H1 (cell line): Measurements from ENCODE around the gene SLC23A2. TPM values are rescaled to one million over a fixed set of nuclear protein-coding genes. Genes with fewer than 3 reads are reported as not detected.

Experiments used
- CTCF ChIA-PET: fragments of 300-600 bp; sonication (Branson Sonifier 250); formaldehyde crosslinking; loops from one replicate; lab custom pipeline; 2021; ENCODE audit not compliant: partially characterized antibody; lab: Charles Lee
- POLR2A ChIA-PET: fragments of 300-600 bp; sonication (Branson Sonifier 250); formaldehyde crosslinking; loops from one replicate; lab custom pipeline; 2021; ENCODE audit warnings: inconsistent platforms; ENCODE audit not compliant: partially characterized antibody; lab: Charles Lee
- DNase-seq, 2 experiments: peaks; one replicate each; pipeline versions ENCODE4 v3.0.0 to v3.0.0-alpha.2; 2010 to 2022; ENCODE audit warnings: low spot score in 2 of 2, low read depth in 1 of 2, mixed read lengths in 1 of 2
- FAIRE-seq: peaks from 2 replicates; lab custom pipeline; 2011; peaks lifted over from hg19 to GRCh38; lab: Jason Lieb, UNC
- H2AFZ ChIP-seq: 2 replicates; pipeline ENCODE4 v1.8.1; 2012; ENCODE audit warnings: low read length, inconsistent platforms
- H2AK5ac ChIP-seq: 2 replicates; pipeline ENCODE4 v1.6.1; 2013; ENCODE audit warnings: low read depth, low read length
- H2BK120ac ChIP-seq: replicated peaks from 2 replicates; pipeline ENCODE3; 2013; ENCODE audit warnings: low read depth, low read length, inconsistent platforms
- H2BK12ac ChIP-seq: 2 replicates; pipeline ENCODE4 v1.6.1; 2013; ENCODE audit warnings: low read depth, low read length
- H2BK15ac ChIP-seq: 2 replicates; pipeline ENCODE4 v1.6.1; 2013; ENCODE audit warnings: low read length
- H2BK20ac ChIP-seq: 2 replicates; pipeline ENCODE4 v1.6.1; 2013; ENCODE audit warnings: low read length
- H2BK5ac ChIP-seq: 2 replicates; pipeline ENCODE4 v1.6.1; 2013; ENCODE audit warnings: low read depth, low read length
- H3K14ac ChIP-seq: 2 replicates; pipeline ENCODE4 v1.6.1; 2013; ENCODE audit warnings: inconsistent platforms; ENCODE audit not compliant: insufficient read length
- H3K18ac ChIP-seq: 2 replicates; pipeline ENCODE4 v1.6.1; 2013; ENCODE audit warnings: low read length; ENCODE audit errors: extremely low read depth
- H3K23ac ChIP-seq: 2 replicates; pipeline ENCODE4 v1.6.1; 2013; ENCODE audit warnings: inconsistent platforms; ENCODE audit not compliant: insufficient read length
- H3K23me2 ChIP-seq: 2 replicates; pipeline ENCODE4 v1.6.1; 2013; ENCODE audit warnings: low read depth, low read length
- H3K27ac ChIP-seq: 2 replicates; pipeline ENCODE4 v1.6.1; 2011; ENCODE audit warnings: low read depth, low read length, inconsistent platforms
- H3K27me3 ChIP-seq, 4 experiments: replicated peaks in 1 of 4; 1 replicate in 1 of 4; 2 replicates in 3 of 4; pipeline versions ENCODE4 v1.6.1 to v1.8.1; 2011 to 2013; ENCODE audit warnings: low read length in 3 of 4, mild to moderate bottlenecking in 3 of 4, inconsistent platforms in 2 of 4, mixed read lengths in 2 of 4, moderate library complexity in 1 of 4; ENCODE audit not compliant: control insufficient read depth in 3 of 4, insufficient read depth in 3 of 4; ENCODE audit errors: extremely low read depth in 1 of 4
- H3K36me3 ChIP-seq, 4 experiments: 2 replicates each; pipeline versions ENCODE4 v1.6.1 to v1.8.1; 2011 to 2013; ENCODE audit warnings: mild to moderate bottlenecking in 4 of 4, low read length in 3 of 4, moderate library complexity in 2 of 4, control low read depth in 1 of 4, inconsistent platforms in 1 of 4; ENCODE audit not compliant: insufficient read depth in 4 of 4, control insufficient read depth in 2 of 4
- H3K4ac ChIP-seq: replicated peaks from 2 replicates; pipeline ENCODE3; 2013; ENCODE audit warnings: low read length, low read depth, mixed read lengths, inconsistent platforms; ENCODE audit not compliant: insufficient read length
- H3K4me1 ChIP-seq, 4 experiments: replicated peaks in 1 of 4; 1 replicate in 1 of 4; 2 replicates in 3 of 4; pipeline versions ENCODE4 v1.6.1 to v1.8.1; 2011 to 2013; ENCODE audit warnings: low read length in 3 of 4, inconsistent platforms in 2 of 4, mixed read lengths in 1 of 4; ENCODE audit not compliant: insufficient read depth in 4 of 4, control insufficient read depth in 3 of 4
- H3K4me2 ChIP-seq, 2 experiments: 2 replicates each; pipeline versions ENCODE4 v1.6.1 to v1.8.1; 2011 to 2013; ENCODE audit warnings: low read depth in 2 of 2, low read length in 2 of 2, control low read depth in 1 of 2, inconsistent platforms in 1 of 2, mild to moderate bottlenecking in 1 of 2; ENCODE audit not compliant: insufficient read depth in 1 of 2
- H3K4me3 ChIP-seq, 4 experiments: fragments of 200-600, 300-600 bp in 1 of 4; sonication (generic), shearing (Covaris generic), sonication (Bioruptor Twin) in 1 of 4; 2 replicates each; pipeline versions ENCODE4 v1.5.1 to v1.8.1; 2011 to 2016; ENCODE audit warnings: low read length in 4 of 4, low read depth in 3 of 4, control low read depth in 2 of 4, inconsistent platforms in 2 of 4, mild to moderate bottlenecking in 2 of 4, mixed read lengths in 1 of 4, moderate library complexity in 1 of 4; ENCODE audit not compliant: insufficient read depth in 2 of 4; ENCODE audit errors: extremely low read depth in 1 of 4
- H3K56ac ChIP-seq: replicated peaks from 2 replicates; pipeline ENCODE3; 2013; ENCODE audit warnings: low read depth, mild to moderate bottlenecking, mixed read lengths, low read length, inconsistent platforms; ENCODE audit not compliant: insufficient read length
- H3K79me1 ChIP-seq: 2 replicates; pipeline ENCODE4 v1.6.1; 2013; ENCODE audit warnings: low read depth, low read length, control low read depth
- H3K79me2 ChIP-seq, 2 experiments: 2 replicates each; pipeline versions ENCODE4 v1.6.1 to v1.8.1; 2012 to 2013; ENCODE audit warnings: low read length in 2 of 2, mild to moderate bottlenecking in 2 of 2, inconsistent platforms in 1 of 2; ENCODE audit not compliant: insufficient read depth in 2 of 2, control insufficient read depth in 1 of 2
- H3K9ac ChIP-seq, 4 experiments: replicated peaks in 1 of 4; 1 replicate in 1 of 4; 2 replicates in 3 of 4; pipeline versions ENCODE4 v1.6.1 to v1.8.1; 2011 to 2013; ENCODE audit warnings: low read depth in 3 of 4, low read length in 3 of 4, control low read depth in 2 of 4, mild to moderate bottlenecking in 2 of 4, moderate library complexity in 2 of 4, inconsistent platforms in 1 of 4; ENCODE audit errors: extremely low read depth in 1 of 4
- H3K9me3 ChIP-seq, 2 experiments: 2 replicates each; pipeline versions ENCODE4 v1.6.1 to v1.8.1; 2012 to 2013; ENCODE audit warnings: mild to moderate bottlenecking in 2 of 2, moderate library complexity in 2 of 2, control low read depth in 1 of 2, inconsistent platforms in 1 of 2, low read depth in 1 of 2, low read length in 1 of 2, mixed read lengths in 1 of 2; ENCODE audit not compliant: insufficient read depth in 2 of 2
- H4K20me1 ChIP-seq, 2 experiments: replicated peaks in 1 of 2; 2 replicates each; pipeline versions ENCODE3 to v1.8.1; 2011 to 2013; ENCODE audit warnings: inconsistent platforms in 2 of 2, low read length in 2 of 2, mild to moderate bottlenecking in 1 of 2; ENCODE audit not compliant: insufficient read depth in 2 of 2, control insufficient read depth in 1 of 2
- H4K5ac ChIP-seq: 2 replicates; pipeline ENCODE4 v1.6.1; 2013; ENCODE audit warnings: low read length, low read depth, mixed read lengths, inconsistent platforms; ENCODE audit not compliant: insufficient read length
- H4K8ac ChIP-seq: 2 replicates; pipeline ENCODE4 v1.8.0; 2013; ENCODE audit warnings: mild to moderate bottlenecking, moderate library complexity, low read length, inconsistent platforms; ENCODE audit not compliant: insufficient read depth; ENCODE audit errors: extremely low read depth
- H4K91ac ChIP-seq: replicated peaks from 2 replicates; pipeline ENCODE3; 2013; ENCODE audit warnings: low read length, mixed read lengths, inconsistent platforms; ENCODE audit not compliant: insufficient read length
- CEBPB ChIP-seq: IDR thresholded peaks from 2 replicates; pipeline ENCODE4 v1.6.1; 2012; ENCODE audit warnings: low read depth, low read length
- CTCF ChIP-seq, 3 experiments: IDR thresholded peaks; 1 replicate in 2 of 3; 2 replicates in 1 of 3; pipeline versions ENCODE4 v1.5.1 to v1.6.1; 2011; ENCODE audit warnings: low read length in 3 of 3, mild to moderate bottlenecking in 3 of 3, inconsistent platforms in 2 of 3, low read depth in 1 of 3, moderate library complexity in 1 of 3; ENCODE audit not compliant: insufficient read depth in 1 of 3; ENCODE audit errors: control extremely low read depth in 1 of 3
- EP300 ChIP-seq, 2 experiments: IDR thresholded peaks; 1 replicate in 1 of 2; 2 replicates in 1 of 2; pipeline ENCODE4 v1.6.1; 2011 to 2012; ENCODE audit warnings: low read depth in 2 of 2, low read length in 2 of 2, mild to moderate bottlenecking in 2 of 2, borderline replicate concordance in 1 of 2, inconsistent platforms in 1 of 2, moderate library complexity in 1 of 2
- HDAC6 ChIP-seq: IDR thresholded peaks from one replicate; pipeline ENCODE4 v1.7.1; 2012; ENCODE audit warnings: low read depth, mild to moderate bottlenecking, inconsistent platforms, low read length, moderate library complexity
- MAFK ChIP-seq: IDR thresholded peaks from 2 replicates; pipeline ENCODE4 v1.6.1; 2012; ENCODE audit warnings: low read depth, mild to moderate bottlenecking, improper control_type of control experiment, low read length
- POU5F1 ChIP-seq: IDR thresholded peaks from 2 replicates; pipeline ENCODE4 v1.6.1; 2011; ENCODE audit warnings: low read depth, mild to moderate bottlenecking, low read length, moderate library complexity
- SAP30 ChIP-seq: fragments of 300-600 bp; sonication (generic); IDR thresholded peaks from 2 replicates; pipeline ENCODE4 v1.7.1; 2012; ENCODE audit warnings: low read length, moderate library complexity, mild to moderate bottlenecking, inconsistent platforms; ENCODE audit not compliant: insufficient read depth, insufficient replicate concordance
- YY1 ChIP-seq: IDR thresholded peaks from 2 replicates; pipeline ENCODE4 v1.6.1; 2011; ENCODE audit warnings: low read depth, mild to moderate bottlenecking, low read length
- WGBS, 2 experiments: shearing (Covaris generic) in 1 of 2; methylation state at CpG; one replicate each; pipeline versions ENCODE4 v1.1.6 to v1.1.7; 2013 to 2015; ENCODE audit warnings: low lambda C conversion rate in 2 of 2, mixed read lengths in 2 of 2, inconsistent platforms in 1 of 2, low coverage in 1 of 2, missing lambda C conversion rate in 1 of 2; ENCODE audit not compliant: insufficient replicate concordance in 2 of 2, insufficient coverage in 1 of 2, insufficient read length in 1 of 2; ENCODE audit errors: extremely low coverage in 1 of 2, missing lambda C conversion rate in 1 of 2; 5-methylcytosine and 5-hydroxymethylcytosine counted together
- polyA plus RNA-seq, 7 experiments: library from polyadenylated mRNA; depleted of rRNA in 3 of 7; stranded (reverse) in 5 of 7; unstranded in 2 of 7; fragments of >200 nt in 5 of 7; fragments of 200-250 nt in 2 of 7; gene quantifications; 1 replicate in 5 of 7; 2 replicates in 1 of 7; 4 replicates in 1 of 7; pipeline versions ENCODE4 v1.2.1 to v1.2.3, GENCODE V29; 2011 to 2013; ENCODE audit warnings: missing spikeins in 2 of 7, mixed read lengths in 2 of 7
- total RNA-seq: library from RNA; stranded (reverse); fragmentation: NEBNext Ultra II Directional; extraction: Animal tissue kit (Norgen Biotek cat#: 25700); gene quantifications from 2 replicates; pipeline ENCODE4 v1.2.1, GENCODE V29; 2021

The SLC23A2 gene
- total and polyA plus RNA-seq, 2 of the 8 experiments (the other 6 are each of a cell fraction or from before 2014, with no cell fraction given), result 17.0 to 18.6 TPM

DNA sequence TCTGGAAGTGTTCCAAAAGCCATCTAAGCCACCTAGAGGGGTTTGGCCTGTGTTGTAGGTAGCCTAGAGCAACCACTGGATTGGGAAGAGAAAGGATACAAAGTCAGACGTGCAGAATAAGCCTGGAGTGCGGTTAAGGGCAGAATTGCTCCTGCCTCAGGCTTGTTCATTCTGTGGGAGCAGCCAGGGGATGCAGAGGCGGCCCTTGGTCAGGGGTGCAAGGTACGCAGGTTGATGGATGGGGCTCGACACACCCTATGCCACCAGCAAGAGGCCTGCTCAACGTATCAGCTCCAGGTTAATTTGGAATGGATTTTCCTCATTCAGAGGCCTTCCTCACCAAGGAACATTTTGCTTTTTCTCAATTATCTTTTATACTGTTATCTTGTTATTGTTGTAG is 129.8 kb downstream of the SLC23A2 start:
- no peak overlapping the region for H3K14ac ChIP-seq
- ChIA-PET POLR2A (no interaction called here), CTCF (interaction anchor here (1.2 kb wide), 1 partner anchor 8 kb away, joined by 3 read pairs; no protein-coding TSS in a partner anchor)
- no peak overlapping the region for H4K91ac ChIP-seq
- no peaks in the 10 kb centered on the region for H3K27me3 ChIP-seq
- no peak overlapping the region for H4K8ac ChIP-seq
- no peaks in the 10 kb centered on the region for H3K79me1 ChIP-seq
- H3K27ac ChIP-seq, result 0 out of 2 replicates have a peak overlapping the region, but pooled peaks have one; percentile 30
- peaks cover 0 to 2% of the 10 kb centered on the region in 2 experiments for H4K20me1 ChIP-seq
- no peaks in the 10 kb centered on the region for H3K79me2 ChIP-seq
- H2AK5ac ChIP-seq, result no peak overlapping the region
- no peak overlapping the region for H3K4me3 ChIP-seq
- H4K5ac ChIP-seq, result no peak overlapping the region
- no peak overlapping the region for H2BK12ac ChIP-seq
- no peaks in the 10 kb centered on the region for H3K4me1 ChIP-seq
- no peak overlapping the region for H2BK120ac ChIP-seq
- H2AFZ ChIP-seq, result no peak overlapping the region
- H3K36me3 ChIP-seq, result peaks cover 0 to 8% (median 3%) of the 10 kb centered on the region in 4 experiments; a peak in 3 of 8 replicates
- no peak overlapping the region for H3K56ac ChIP-seq
- H3K4ac ChIP-seq, result no peak overlapping the region
- no peak overlapping the region for H2BK15ac ChIP-seq
- FAIRE-seq (no peak), DNase-seq (no peak)
- no peak overlapping the region; the same call in 1 of the 2 replicates for H2BK5ac ChIP-seq
- H3K23me2 ChIP-seq, result no peaks in the 10 kb centered on the region
- TF ChIP-seq YY1, result no peak
- TF ChIP-seq CEBPB, result no peak
- no peak for TF ChIP-seq SAP30
- no peak for TF ChIP-seq CTCF (IDR thresholded peaks at IDR 0.05; ENCODE audit: control extremely low read depth in 1 of 3, insufficient read depth in 1 of 3, low read depth in 1 of 3, low read length in 3 of 3)
- no peak for TF ChIP-seq HDAC6
- no peak for TF ChIP-seq MAFK
- TF ChIP-seq POU5F1, result no peak
- no peak for TF ChIP-seq EP300 (IDR thresholded peaks at IDR 0.05; ENCODE audit: borderline replicate concordance in 1 of 2, low read depth in 2 of 2, low read length in 2 of 2)
- no peak overlapping the region for H3K23ac ChIP-seq
- H3K4me2 ChIP-seq, result no peak overlapping the region
- H3K9me3 ChIP-seq, result no peaks in the 10 kb centered on the region
- H3K9ac ChIP-seq, result no peak overlapping the region
- no peak overlapping the region for H2BK20ac ChIP-seq
- no peak overlapping the region for H3K18ac ChIP-seq
- WGBS, 2 experiments, result 85% methylated on average over 6 of the region's 6 CpGs; no CpG with 5 or more reads in 1 of the 2 experiments
